Dendritic cell treated with granulocyte-macrophage colony-stimulating factor and Interleukin-4, amounts not matched to agents 40 ng/mL and 50 ng/mL, for 4 days (primary cell): ENCODE measurements around the gene NAGA.

Source experiments
- H3K27ac Mint-ChIP-seq: one replicate; pipeline ENCODE4 v1.8.0; 2022; ENCODE audit warnings: mild to moderate bottlenecking, mixed read lengths
- H3K27me3 Mint-ChIP-seq: one replicate; pipeline ENCODE4 v1.8.0; 2022; ENCODE audit warnings: mild to moderate bottlenecking, mixed read lengths
- H3K36me3 Mint-ChIP-seq: one replicate; pipeline ENCODE4 v1.8.0; 2022; ENCODE audit warnings: low read depth, mixed read lengths
- H3K4me1 Mint-ChIP-seq: one replicate; pipeline ENCODE4 v1.8.0; 2022; ENCODE audit warnings: low read depth, mixed read lengths
- H3K4me3 Mint-ChIP-seq: one replicate; pipeline ENCODE4 v1.8.0; 2022; ENCODE audit warnings: mild to moderate bottlenecking, moderate library complexity, mixed read lengths
- H3K9me3 Mint-ChIP-seq: one replicate; pipeline ENCODE4 v1.8.0; 2022; ENCODE audit warnings: mixed read lengths
- intact Hi-C: fragments of 100-400 bp; cut with micrococcal nuclease; formaldehyde crosslinking; loops from one replicate; pipeline ENCODE4 v1.15.0; 2022

Gene NAGA

GRCh38 chr22:42069801-42070516, 653 bp downstream of the NAGA start:
- Mint-ChIP-seq H3K27ac (peak overlapping the region; percentile 96), H3K4me3 (peak overlapping the region; percentile 82), H3K4me1 (peaks cover 75% of the 10 kb centered on the region), H3K9me3 (no peaks in the 10 kb centered on the region), H3K36me3 (peaks cover 58% of the 10 kb centered on the region), H3K27me3 (no peaks in the 10 kb centered on the region)
- intact Hi-C loops, result loop anchor here (1.0 to 2.0 kb wide), 4 partner anchors 9 to 103 kb away; partner anchors contain the start of genes NDUFA6, SMDT1 and WBP2NL

GRCh38 chr22:42068291-42068690, 2.3 kb downstream of the NAGA start:
- intact Hi-C loops, result no loop called here
- peaks cover 66% of the 10 kb centered on the region for H3K4me1 Mint-ChIP-seq
- no peaks in the 10 kb centered on the region for H3K9me3 Mint-ChIP-seq
- peaks cover 73% of the 10 kb centered on the region for H3K36me3 Mint-ChIP-seq
- H3K4me3 Mint-ChIP-seq, result peak overlapping the region; percentile 82
- H3K27ac Mint-ChIP-seq, result peak overlapping the region; percentile 96
- H3K27me3 Mint-ChIP-seq, result no peaks in the 10 kb centered on the region

- Mint-ChIP-seq H3K27me3 (no peaks in the 10 kb centered on the region), H3K9me3 (no peaks in the 10 kb centered on the region), H3K4me3 (no peak overlapping the region), H3K4me1 (peaks cover 64% of the 10 kb centered on the region), H3K36me3 (peaks cover 78% of the 10 kb centered on the region), H3K27ac (peak overlapping the region; percentile 96)
- intact Hi-C loops, result no loop called here
Measured at GRCh38 chr22:42067671-42068251, 2.9 kb downstream of the NAGA start.

GRCh38 chr22:42066937-42067336, 3.7 kb downstream of the NAGA start:
- H3K4me1 Mint-ChIP-seq, result peaks cover 62% of the 10 kb centered on the region
- H3K4me3 Mint-ChIP-seq, result no peak overlapping the region
- no peaks in the 10 kb centered on the region for H3K9me3 Mint-ChIP-seq
- intact Hi-C loops, result no loop called here
- no peaks in the 10 kb centered on the region for H3K27me3 Mint-ChIP-seq
- peaks cover 86% of the 10 kb centered on the region for H3K36me3 Mint-ChIP-seq
- peak overlapping the region; percentile 96 for H3K27ac Mint-ChIP-seq

GRCh38 chr22:42066126-42066761, 4.4 kb downstream of the NAGA start:
- no peaks in the 10 kb centered on the region for H3K27me3 Mint-ChIP-seq
- H3K9me3 Mint-ChIP-seq, result no peaks in the 10 kb centered on the region
- peaks cover 55% of the 10 kb centered on the region for H3K4me1 Mint-ChIP-seq
- no peak overlapping the region for H3K4me3 Mint-ChIP-seq
- intact Hi-C loops, result no loop called here
- peaks cover 93% of the 10 kb centered on the region for H3K36me3 Mint-ChIP-seq
- peak overlapping the region; percentile 68 for H3K27ac Mint-ChIP-seq

- Mint-ChIP-seq H3K27ac (peak overlapping the region; percentile 68), H3K27me3 (no peaks in the 10 kb centered on the region), H3K36me3 (peaks cover 99% of the 10 kb centered on the region), H3K4me3 (no peak overlapping the region), H3K4me1 (peaks cover 50% of the 10 kb centered on the region), H3K9me3 (no peaks in the 10 kb centered on the region)
- intact Hi-C loops, result no loop called here
Measured at GRCh38 chr22:42065438-42066125, 5.0 kb downstream of the NAGA start.

GRCh38 chr22:42064629-42065028, 6.0 kb downstream of the NAGA start:
- peaks cover 2% of the 10 kb centered on the region for H3K9me3 Mint-ChIP-seq
- no peaks in the 10 kb centered on the region for H3K27me3 Mint-ChIP-seq
- H3K27ac Mint-ChIP-seq, result peak overlapping the region; percentile 68
- intact Hi-C loops, result no loop called here
- no peak overlapping the region for H3K4me3 Mint-ChIP-seq
- H3K4me1 Mint-ChIP-seq, result peaks cover 50% of the 10 kb centered on the region
- peaks cover 99% of the 10 kb centered on the region for H3K36me3 Mint-ChIP-seq

GRCh38 chr22:42062506-42063170, 8.0 kb downstream of the NAGA start:
- Mint-ChIP-seq H3K27ac (no peak overlapping the region), H3K36me3 (peaks cover 100% of the 10 kb centered on the region), H3K4me1 (peaks cover 33% of the 10 kb centered on the region), H3K9me3 (peaks cover 20% of the 10 kb centered on the region), H3K27me3 (no peaks in the 10 kb centered on the region), H3K4me3 (no peak overlapping the region)
- intact Hi-C loops, result no loop called here

GRCh38 chr22:42061041-42061440, 9.6 kb downstream of the NAGA start:
- Mint-ChIP-seq H3K4me1 (peaks cover 19% of the 10 kb centered on the region), H3K36me3 (peaks cover 98% of the 10 kb centered on the region)

GRCh38 chr22:42060489-42060888, 10.1 kb downstream of the NAGA start:
- Mint-ChIP-seq H3K9me3 (peaks cover 36% of the 10 kb centered on the region), H3K27me3 (no peaks in the 10 kb centered on the region), H3K4me3 (no peak overlapping the region), H3K36me3 (peaks cover 92% of the 10 kb centered on the region), H3K4me1 (peaks cover 13% of the 10 kb centered on the region), H3K27ac (no peak overlapping the region)
- intact Hi-C loops, result no loop called here

More at GRCh38 chr22:42061041-42061440, 9.6 kb downstream of the NAGA start:
- Mint-ChIP-seq H3K4me3 (no peak overlapping the region), H3K27ac (no peak overlapping the region), H3K27me3 (no peaks in the 10 kb centered on the region), H3K9me3 (peaks cover 36% of the 10 kb centered on the region)
- intact Hi-C loops, result no loop called here

GRCh38 chr22:42056757-42057511, 13.7 kb downstream of the NAGA start:
- Mint-ChIP-seq H3K4me3 (no peak overlapping the region), H3K27me3 (no peaks in the 10 kb centered on the region), H3K27ac (no peak overlapping the region), H3K9me3 (peaks cover 36% of the 10 kb centered on the region), H3K4me1 (peaks cover 21% of the 10 kb centered on the region), H3K36me3 (peaks cover 57% of the 10 kb centered on the region)
- intact Hi-C loops, result loop anchor here (10.0 kb wide), 1 partner anchor 52 kb away; no protein-coding TSS in a partner anchor

GRCh38 chr22:42052765-42053164, 17.8 kb downstream of the NAGA start:
- Mint-ChIP-seq H3K27me3 (no peaks in the 10 kb centered on the region), H3K27ac (peak overlapping the region; percentile 16), H3K4me1 (peaks cover 21% of the 10 kb centered on the region), H3K36me3 (peaks cover 35% of the 10 kb centered on the region), H3K9me3 (peaks cover 16% of the 10 kb centered on the region), H3K4me3 (no peak overlapping the region)
- intact Hi-C loops, result loop anchor here (10.0 kb wide), 1 partner anchor 48 kb away; no protein-coding TSS in a partner anchor
